Stimulated activated CD4-positive, alpha-beta T cell treated with anti-CD3 and anti-CD28 coated beads, Interleukin-15, amount 100 ng/mL, for 48 hours (primary cell): ENCODE measurements around the gene ZBTB20.

Source experiments
- DNase-seq, 2 donors: peaks; one replicate each; pipeline ENCODE4 v3.0.0-alpha.2; 2020; ENCODE audit warnings: low read depth in 2 of 2

ZBTB20 gene

DNA sequence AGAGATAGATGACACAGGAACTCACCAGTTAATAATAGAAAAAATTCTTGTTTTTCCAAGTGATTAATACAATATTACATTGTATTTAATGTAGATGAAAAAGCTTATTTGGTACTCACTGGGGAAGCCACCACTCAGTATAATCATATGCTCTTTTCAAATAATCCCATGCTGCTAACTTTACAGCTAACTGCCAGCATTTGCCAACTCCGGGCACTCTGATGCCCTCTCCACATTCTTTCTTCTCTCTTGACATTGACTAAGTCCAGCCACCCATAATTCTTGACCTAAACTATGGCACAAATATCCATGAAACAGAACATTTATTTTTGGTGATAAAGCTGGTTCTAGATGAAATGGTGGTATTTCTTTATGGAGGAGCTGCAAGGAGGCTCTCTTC, 384.9 kb downstream of the ZBTB20 start:
- DNase-seq: no peak

DNA sequence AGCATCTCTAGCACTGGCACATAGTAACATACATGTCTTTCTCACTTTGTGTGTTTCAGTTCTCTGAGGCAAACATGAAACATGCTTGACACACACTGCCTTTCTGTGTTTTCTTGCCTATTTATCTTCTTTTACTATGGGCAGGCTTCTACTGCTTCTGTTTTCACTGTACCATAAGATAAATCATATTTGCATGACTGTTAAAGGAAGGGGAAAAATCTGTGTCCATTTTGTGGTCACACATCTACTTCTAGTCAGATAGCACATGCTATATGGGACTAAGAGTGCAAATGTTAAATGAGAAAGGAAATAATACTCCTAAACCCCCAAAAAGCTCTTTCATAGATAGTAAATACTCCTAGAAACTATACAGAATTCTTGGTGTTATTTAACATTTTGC, 386.4 kb downstream of the ZBTB20 start:
- DNase-seq: no peak

DNA sequence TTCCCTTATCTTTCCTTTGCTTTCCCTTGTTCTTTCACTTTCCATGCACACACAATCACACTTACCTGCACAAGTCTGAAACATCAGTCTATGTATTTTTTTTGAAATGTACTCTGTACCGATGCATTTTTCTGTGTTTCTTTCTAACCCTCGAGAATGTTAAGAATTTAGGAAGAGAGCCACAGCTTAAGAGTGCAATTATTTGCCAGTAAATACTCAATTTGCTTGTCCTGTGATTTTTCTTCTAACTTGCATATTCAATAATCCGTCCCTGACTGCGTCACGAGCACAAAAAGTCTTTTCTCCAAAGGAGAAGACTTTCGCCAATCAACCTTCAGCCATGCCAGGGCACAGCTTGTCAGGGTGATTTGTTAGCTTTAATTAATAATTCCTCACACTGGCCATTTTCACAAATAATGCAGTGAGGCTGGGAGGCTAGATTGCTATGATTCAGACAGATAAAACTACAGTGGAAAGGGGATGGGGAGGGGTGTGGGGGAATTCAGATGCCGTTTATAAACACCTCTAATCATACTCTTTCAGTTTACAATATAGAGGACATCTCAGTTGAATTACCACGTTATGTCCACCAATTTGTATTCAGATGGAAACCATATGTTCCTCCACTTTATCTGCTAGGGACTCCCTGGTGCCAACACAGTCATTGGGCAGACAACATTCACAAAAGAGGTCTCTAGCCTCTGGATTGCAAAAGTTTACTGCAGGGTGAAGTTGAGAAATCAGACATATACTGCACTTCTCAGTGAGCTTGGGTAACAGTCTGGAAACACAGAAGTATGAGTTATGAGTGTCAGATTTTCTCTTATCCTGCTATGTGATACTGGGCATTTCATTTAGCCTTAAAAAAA, 388.0 kb downstream of the ZBTB20 start:
- DNase-seq: no peak

DNA sequence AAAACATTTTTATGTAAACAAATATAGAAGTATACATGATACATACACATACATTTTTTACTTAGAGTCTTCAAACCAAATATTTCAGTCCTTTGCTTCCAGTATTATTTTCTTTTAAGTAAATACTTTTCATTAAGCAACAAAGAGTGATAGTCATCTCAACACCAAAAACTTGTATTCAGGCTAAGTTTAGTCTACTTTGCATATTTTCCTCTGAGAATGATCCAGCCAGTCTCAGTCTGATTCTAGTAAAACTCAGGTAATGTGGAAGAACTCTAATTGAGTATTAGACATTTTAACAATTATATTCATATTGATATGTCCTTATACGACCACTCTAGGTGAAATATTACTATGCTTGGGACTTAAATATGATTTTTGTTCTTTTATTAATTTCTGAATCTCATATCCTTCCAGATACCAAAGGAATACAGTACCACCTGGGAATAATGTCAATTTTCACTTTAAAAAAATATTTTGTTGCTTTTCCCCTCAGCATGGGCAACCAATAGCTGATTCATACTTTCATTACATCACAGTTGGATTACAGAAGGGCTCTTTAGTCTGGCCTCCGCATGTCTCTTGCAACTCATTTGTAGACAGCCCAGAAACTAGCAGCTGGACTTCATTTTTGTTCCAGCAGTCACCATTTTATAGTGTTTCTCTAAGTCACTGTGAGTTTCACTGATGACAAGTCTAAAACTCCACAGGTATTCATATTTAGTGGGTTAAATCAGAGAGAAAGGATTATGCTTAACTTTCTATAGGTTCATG, 390.4 kb downstream of the ZBTB20 start:
- DNase-seq: no peak

DNA sequence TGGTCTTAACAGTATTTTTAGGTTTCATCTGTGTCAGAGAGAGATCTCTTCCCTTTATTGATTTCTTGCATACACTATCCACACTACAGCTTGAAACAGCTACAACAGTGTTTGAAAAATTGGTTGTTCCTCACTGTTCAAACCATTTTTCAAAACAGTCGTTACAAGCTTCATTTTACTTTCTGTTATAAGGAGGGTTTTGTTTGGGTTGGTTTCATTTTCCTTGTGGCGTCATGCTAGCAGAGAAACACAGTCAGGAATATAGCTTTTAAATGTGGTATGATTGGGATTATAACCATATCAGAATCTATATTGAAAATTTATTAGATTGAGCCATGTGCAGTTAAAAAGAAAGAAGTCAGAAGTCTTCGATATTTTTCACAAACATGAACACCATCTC, 400.6 kb downstream of the ZBTB20 start:
- no peak for DNase-seq

DNA sequence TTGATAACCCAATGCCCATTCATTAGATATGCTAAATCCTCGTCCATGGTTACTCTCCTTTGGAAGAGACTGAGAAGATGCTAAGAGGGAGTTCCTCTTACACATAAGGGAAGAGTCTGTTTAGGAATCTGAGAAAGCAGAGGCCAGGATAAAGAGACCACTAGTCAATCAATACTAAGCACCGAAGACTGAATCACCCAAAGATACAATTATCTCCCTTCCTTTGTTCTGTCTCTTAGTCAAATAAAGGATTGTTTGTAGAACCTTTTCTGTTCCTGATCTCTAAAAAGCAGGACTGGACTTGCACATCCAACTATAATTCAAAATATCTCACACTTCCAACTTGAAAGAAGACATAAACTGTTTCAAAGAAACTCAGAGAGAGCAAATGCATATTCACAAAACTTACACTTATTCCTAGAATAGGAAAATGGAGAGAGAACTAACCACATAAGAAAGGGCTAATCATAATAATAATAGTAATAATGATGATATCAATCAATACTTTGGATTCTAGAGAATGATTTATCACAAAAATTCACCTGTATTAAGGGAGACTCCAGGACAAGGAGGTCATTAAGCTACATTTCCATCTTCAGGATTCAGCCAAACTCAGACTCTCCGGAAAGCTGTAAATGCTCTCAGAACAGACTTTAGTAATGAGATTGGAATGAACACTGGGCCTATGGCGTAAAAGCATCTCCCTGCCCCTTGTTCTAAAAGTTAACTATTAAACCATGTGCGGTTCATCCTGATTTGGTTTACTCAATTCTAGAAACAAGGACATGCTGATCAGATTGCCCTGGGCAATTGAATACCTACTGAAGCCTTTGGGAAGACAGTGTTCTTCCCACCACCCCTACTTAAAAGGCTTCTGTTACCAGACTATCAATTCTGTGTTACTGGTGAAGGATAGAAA, 401.5 kb downstream of the ZBTB20 start:
- no peak for DNase-seq

DNA sequence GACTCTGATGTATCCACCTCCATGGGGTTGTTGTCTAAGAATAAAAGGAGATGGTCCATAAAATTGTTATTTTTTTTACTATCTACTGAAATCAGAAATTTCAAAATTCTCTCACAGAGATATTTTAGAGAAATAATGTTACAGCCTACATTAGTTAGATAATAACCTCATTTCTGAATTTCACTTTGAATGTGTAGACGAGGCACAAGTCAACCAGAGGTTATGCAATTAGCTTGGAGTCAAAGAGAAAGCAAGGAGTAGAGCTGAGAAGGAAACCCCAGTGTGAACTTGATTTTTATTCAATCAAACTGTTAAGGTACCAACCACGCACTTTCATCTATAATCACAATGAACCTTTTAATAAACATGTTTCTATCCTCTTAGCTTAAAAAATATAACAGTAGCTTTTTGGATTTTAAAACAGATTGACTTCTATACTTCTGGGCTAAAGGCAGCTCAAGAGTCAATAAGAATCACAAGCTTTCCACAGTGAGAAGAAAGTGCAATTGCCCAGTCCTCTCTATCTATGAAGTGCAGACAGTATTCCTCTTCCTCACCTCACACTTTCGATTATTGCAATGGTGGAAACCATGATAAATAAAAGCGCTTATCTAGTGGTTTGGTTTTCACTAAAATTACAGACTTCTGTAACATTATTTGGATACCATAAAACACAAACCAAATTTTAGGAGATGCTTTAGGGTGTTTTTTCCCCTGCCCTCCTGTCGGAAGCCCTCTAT, 403.2 kb downstream of the ZBTB20 start:
- DNase-seq: no peak

DNA sequence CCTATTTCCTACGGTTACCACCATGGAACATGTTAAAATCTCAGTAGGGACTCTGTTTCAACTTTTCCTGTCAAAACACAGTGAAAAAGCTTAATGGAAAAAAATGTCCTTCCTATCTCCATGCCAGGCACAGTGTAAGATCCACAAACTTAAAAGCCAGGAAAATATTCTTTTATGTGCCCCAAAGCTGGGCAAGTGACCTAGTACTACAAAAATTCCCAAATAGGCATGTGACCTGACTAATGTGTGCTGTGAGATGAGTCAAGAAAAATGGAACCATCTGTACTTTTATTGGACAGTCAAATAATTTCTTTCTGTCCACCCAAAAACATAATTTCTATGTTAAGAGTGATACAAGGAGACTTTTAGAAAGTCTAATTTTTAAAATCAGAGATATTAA, 406.0 kb downstream of the ZBTB20 start:
- no peak for DNase-seq

DNA sequence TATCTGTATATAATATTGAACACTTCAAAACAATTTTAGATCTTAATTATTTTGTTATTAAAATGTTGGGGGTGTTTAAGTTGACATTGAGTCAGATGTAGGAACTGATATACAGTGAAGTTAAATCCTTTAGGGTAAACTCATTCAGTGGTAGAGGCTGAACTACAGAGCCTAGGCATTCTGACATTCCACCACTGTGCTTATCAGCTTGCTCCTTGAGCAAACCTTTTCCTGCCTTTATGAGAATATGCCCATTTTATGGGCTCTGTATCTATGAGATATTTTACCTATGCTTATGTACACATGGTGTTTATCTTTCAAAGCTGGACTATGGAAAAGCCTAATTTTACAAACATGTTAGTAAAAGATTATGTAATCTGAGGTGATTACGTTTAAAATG, 407.5 kb downstream of the ZBTB20 start:
- DNase-seq: no peak

DNA sequence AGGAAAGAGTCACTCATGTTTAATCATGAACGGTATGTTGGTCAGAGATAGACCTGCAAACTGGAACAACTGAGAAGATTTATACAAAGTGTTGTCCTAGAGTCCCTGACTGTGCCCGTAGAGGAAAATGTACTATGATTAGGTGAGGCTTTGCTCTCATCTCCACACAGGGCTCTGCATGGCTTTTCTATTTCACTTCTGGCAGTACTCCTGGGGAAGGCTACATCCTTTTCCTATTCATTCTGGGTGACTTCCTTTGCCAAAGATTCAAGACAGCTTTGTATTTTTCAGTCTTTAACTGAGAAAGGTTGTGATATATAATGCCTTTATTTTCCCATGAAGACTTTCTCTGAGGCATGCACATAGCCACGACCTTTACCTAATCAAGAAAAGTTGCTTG, 414.7 kb downstream of the ZBTB20 start:
- no peak for DNase-seq

DNA sequence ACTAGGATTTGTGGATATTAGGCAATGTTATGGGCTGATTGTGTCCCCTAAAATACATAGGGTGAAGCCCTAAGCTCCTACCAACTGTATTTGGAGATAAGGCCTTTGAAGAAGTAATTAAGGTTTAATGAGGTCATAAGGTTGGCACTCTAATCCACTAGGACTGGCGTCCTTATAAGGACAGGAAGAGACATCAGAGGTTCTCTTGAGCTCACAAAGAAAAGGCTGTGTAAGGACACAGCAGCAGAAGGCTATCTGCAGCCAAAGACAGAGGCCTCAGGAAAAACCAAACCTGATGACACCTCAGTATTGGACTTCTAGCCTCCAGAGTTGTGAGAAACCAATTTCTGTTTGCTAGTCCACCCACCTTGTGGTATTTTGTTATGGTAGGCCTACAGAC, 416.7 kb downstream of the ZBTB20 start:
- DNase-seq: no peak

DNA sequence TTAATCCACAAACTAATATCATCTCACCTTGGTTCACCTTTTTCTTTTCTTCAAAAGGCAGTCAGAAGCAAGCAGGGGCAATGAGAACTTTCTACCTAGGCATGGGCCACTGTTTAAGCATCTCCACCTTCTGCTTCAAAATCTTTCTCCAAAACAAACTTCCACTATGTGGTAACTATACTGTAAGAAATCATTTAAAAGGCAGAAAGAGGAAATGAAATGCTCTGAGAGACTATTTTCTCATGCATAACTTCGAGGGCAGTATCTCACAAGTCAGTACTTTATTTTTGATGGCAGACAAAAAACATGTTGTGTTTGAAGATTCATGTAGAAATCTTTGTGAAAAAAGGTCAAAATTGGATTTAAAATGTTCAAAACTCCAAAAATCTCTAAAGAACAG, 419.7 kb downstream of the ZBTB20 start:
- no peak for DNase-seq

DNA sequence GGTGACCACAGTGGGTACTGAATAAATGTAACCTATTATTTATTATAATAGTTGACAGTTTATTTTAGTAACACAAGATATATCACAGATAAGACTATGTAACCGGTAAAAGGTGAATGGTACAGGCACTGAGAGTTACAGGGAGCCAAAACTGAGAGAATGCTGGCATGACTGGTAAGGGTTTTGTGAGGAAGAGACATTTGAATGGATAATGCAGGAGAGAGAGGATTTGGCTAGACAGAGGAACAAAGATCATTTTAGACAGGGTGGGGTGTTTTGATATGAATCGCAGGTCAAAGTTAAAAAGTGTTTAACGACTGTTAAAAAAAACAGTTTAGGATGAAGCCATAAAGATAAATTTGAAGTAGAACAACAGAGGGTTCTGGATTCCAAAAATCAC, 421.1 kb downstream of the ZBTB20 start:
- DNase-seq: no peak

DNA sequence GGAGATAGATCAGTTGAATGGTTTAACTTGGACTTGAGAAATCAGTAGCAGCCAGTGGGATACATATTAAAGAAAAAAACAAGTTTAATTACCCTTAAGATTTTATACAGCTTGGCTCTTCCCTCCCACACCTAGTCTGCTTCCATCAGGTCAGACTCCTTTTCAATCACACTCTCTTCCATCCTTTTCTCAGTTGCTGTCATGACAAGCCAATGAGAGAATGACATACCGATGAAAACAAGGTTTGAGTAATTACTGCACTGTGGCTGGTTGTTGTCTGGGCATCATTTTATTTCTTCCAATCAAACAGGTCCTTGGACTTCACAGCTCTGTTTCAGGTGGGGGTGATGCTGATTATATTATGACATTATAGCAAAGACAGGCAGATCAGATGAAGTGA, 424.6 kb downstream of the ZBTB20 start:
- DNase-seq: no peak

DNA sequence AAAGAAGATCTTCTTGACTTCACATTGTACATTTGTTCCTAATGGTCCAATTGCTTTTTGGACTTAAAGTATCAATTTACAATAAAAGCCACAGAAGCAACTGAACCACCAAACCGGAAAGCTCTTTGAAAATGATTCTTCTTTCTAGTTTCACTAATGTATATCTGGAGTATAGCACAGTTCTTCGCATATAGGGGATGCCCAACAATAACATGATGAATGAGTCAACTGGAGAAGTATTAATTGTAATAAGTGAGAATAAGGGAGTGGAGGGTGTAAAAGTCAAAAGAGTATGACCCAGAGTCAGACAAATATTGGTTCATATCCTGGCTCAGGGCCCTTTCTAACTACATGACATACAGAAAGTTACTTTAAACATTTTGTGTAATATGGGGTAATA, 425.2 kb downstream of the ZBTB20 start:
- DNase-seq: no peak

DNA sequence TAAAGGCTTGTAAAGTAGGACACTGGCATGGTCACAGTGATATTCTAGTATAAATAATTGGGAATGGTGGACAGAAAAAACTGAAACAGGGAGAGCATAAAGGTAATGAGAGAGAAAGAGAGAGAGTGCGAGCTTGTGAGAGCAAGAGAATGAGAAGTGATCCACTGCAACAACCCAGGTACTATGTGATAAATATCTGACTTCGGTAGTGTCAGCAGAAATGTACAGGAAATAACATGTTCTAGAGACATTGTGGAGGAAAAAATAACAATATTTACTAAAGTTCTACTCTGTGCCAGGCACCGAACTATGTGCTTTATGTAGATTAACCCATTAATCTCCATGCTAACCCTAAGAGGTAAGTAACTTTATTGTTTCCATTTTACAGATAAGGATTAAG, 425.9 kb downstream of the ZBTB20 start:
- no peak for DNase-seq

DNA sequence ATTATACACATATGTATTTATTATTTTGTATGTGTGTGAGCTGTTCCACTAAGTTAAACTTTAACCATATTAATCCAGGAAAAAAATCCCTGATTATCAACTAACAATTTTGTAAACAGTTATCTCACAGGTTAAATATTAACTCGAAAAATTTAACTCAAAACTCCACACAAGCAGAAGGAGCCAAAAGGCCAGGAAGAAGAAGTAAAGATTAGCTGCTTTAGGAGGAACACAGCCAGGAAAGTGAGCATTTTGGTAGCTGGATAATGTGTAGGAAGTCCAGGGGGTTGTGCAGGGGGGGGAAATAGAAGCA, 428.2 kb downstream of the ZBTB20 start:
- no peak for DNase-seq

DNA sequence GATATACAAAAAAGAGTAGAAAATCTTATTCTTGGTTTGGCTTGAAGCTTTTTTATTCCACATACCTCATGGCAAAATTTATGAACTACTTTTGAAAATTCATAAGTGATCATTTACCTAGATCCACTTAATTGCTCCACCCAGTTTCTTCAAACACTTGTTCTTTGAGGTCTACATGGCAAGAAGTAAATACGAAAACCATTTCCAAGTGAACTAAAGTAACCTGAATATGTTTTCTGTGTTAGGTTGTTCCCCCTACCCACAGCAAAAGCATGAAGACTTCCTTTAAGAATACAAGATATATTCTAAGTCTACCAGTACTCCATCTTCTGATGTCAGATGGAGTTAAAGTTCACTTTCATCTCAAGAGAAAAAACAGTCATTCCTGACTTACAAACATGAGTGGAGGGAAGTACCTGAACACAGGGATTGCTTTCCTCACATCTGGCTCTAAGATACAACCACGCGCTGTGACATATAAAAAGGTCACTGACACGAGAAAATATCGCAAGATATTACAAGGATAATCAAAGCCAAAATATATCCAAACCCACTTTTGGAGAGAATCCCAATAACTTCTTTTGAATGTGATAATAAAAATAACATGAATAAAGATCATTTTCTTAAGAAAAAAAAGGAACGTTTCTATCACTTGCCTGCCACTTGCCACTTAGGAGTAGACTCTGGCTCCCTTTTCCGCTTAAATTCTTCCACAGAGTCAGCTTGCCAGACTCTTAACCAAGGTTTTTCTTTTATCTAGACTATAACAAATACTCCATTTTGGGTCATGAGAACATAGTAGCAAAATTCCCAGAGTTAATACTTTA, 428.8 kb downstream of the ZBTB20 start:
- no peak for DNase-seq

DNA sequence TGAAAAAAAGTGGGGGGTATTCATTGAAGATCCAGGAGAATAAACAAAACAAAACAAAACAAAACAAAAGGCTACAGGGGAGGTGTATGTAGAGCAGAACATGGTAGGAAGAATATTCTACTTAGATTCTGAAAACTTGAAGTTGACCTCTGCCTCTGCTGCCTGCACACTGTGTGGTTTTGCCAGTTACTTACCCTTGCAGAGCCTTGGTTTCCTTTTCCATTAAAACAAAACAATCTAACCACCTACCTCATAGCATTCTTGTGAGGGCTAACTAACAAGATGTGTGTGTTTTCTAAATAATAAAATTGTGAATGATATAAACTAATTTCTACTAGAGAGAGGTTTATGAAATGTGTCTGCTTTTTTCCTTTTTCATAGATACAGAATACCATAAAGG, 430.2 kb downstream of the ZBTB20 start:
- DNase-seq: no peak

DNA sequence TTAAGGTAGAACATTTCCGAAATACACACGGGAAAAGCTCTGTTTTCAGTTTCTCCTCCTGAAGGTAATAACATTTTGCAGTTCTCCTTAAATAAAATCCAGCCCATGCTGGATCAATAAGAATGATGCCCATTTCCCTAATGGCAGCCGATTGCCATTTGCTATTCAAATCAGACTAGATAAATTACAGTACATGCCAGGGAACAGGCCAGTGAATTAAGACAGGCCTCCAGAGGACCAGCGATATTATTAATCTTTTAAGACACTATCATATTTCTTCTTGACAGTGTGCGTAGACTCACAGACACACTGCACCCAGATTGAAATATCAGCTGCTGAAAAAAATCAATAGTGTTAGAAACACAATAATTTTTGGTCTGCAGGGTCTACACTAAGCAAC, 431.0 kb downstream of the ZBTB20 start:
- no peak for DNase-seq

DNA sequence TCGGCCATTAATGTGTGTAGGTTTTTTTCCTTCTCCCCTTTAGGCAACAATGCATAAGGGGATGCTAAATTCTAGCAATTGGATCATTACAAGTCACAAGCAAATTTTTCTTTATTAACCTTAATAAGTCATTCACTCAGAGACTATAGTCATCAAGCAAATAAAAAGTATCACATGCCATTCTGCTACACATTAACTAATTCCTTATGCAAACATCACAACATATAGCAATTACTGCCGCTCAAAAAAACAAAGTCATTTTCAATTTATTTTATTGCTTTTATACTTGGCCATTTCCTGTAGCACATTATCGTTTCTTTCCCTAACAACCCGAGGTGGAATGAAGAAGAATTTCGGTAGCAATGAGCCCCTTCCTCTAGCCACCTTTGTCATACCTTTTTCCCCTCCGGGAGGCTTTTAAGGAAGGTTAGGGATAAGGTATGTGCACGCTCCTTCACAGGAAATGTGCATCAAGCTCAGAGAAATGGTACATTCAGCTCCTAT, 432.1 kb downstream of the ZBTB20 start:
- no peak for DNase-seq
